NCI-H2196 treated with DMSO at 0.1 percent for 48 hours (cell line): ENCODE data around the gene SDR42E1.
"Not testable (repeated sequence)": the region's sequence is repeated elsewhere in the genome, so short reads cannot be mapped to it uniquely, and the experiment has no call there.

Source experiments
- DNase-seq: peaks from one replicate; lab custom pipeline; 2025; ENCODE audit not compliant: unreplicated experiment; lab: John Stamatoyannopoulos, UW

The SDR42E1 gene

GRCh38 chr16:82005027-82005830, 6.0 kb downstream of the SDR42E1 start:
- no peak for DNase-seq

GRCh38 chr16:82004601-82005000, 6.7 kb downstream of the SDR42E1 start:
- no peak for DNase-seq

GRCh38 chr16:82002831-82003230, 8.4 kb downstream of the SDR42E1 start:
- DNase-seq, result no peak

GRCh38 chr16:81997738-81998137, 13.5 kb downstream of the SDR42E1 start:
- DNase-seq, result no peak

- DNase-seq, result no peak
These were observed 14.4 kb downstream of the SDR42E1 start for GRCh38 chr16:81996664-81997509.

GRCh38 chr16:81995651-81996050, 15.6 kb downstream of the SDR42E1 start:
- no peak for DNase-seq

GRCh38 chr16:81994485-81994884, 16.8 kb downstream of the SDR42E1 start:
- DNase-seq, result no peak

GRCh38 chr16:81992859-81993258, 18.4 kb downstream of the SDR42E1 start:
- no peak for DNase-seq

- no peak for DNase-seq
These were observed 23.6 kb downstream of the SDR42E1 start for GRCh38 chr16:81987706-81988105.

GRCh38 chr16:81987121-81987520, 24.1 kb downstream of the SDR42E1 start:
- DNase-seq, result no peak

- DNase-seq, result not testable (repeated sequence)
These were observed 33.8 kb downstream of the SDR42E1 start for GRCh38 chr16:81977335-81977942.

GRCh38 chr16:81975637-81976036, 35.6 kb downstream of the SDR42E1 start:
- DNase-seq, result no peak

GRCh38 chr16:81973737-81974136, 37.5 kb downstream of the SDR42E1 start:
- no peak for DNase-seq

GRCh38 chr16:81971853-81972252, 39.4 kb downstream of the SDR42E1 start:
- DNase-seq, result no peak

- no peak for DNase-seq
These were observed 43.9 kb downstream of the SDR42E1 start for GRCh38 chr16:81967358-81967757.

- DNase-seq, result no peak
These were observed 46.5 kb downstream of the SDR42E1 start for GRCh38 chr16:81964808-81965207.

GRCh38 chr16:81956213-81956948, 54.9 kb downstream of the SDR42E1 start:
- no peak for DNase-seq

- DNase-seq, result no peak
These were observed 59.7 kb downstream of the SDR42E1 start for GRCh38 chr16:81951564-81951963.

- DNase-seq, result no peak
These were observed 65.1 kb downstream of the SDR42E1 start for GRCh38 chr16:81946206-81946605.

- no peak for DNase-seq
These were observed 65.6 kb downstream of the SDR42E1 start for GRCh38 chr16:81945665-81946064.

- no peak for DNase-seq
These were observed 69.2 kb downstream of the SDR42E1 start for GRCh38 chr16:81942007-81942601.
